Activated CD8-positive, alpha-beta memory T cell treated with anti-CD3 and anti-CD28 coated beads for 36 hours (primary cell): ENCODE data around the gene GRB2. TPM values are rescaled to one million over a fixed set of nuclear protein-coding genes. Genes with fewer than 3 reads are reported as not detected.

ENCODE experiments used
- CTCF ChIA-PET: fragments of 350-600 bp; sonication (Branson Sonifier 250); formaldehyde crosslinking; loops from one replicate; lab custom pipeline; 2021; ENCODE audit warnings: antibody characterized with exemption; lab: Charles Lee
- POLR2A ChIA-PET: fragments of 350-600 bp; sonication (Branson Sonifier 250); formaldehyde crosslinking; loops from one replicate; lab custom pipeline; 2021; ENCODE audit warnings: antibody characterized with exemption; lab: Charles Lee
- total RNA-seq, 2 experiments: library from RNA; stranded (reverse); gene quantifications; one replicate each; pipeline ENCODE4 v1.2.3, GENCODE V29; 2021

GRB2 gene
- total RNA-seq, 2 experiments from 2014 or later, result 181 to 182 TPM

GRCh38 chr17:75418531-75418930, 13.1 kb upstream of the GRB2 start:
- POLR2A ChIA-PET, result interaction anchor here (0.5 kb wide), 1 partner anchor 1780 kb away, joined by 3 read pairs; no protein-coding TSS in a partner anchor

GRCh38 chr17:75417054-75417580, 11.6 kb upstream of the GRB2 start:
- POLR2A ChIA-PET, result no interaction called here
- CTCF ChIA-PET, result no interaction called here

More at GRCh38 chr17:75418531-75418930, 13.1 kb upstream of the GRB2 start:
- CTCF ChIA-PET, result no interaction called here

GRCh38 chr17:75416006-75416405, 10.5 kb upstream of the GRB2 start:
- ChIA-PET POLR2A (no interaction called here), CTCF (interaction anchor here (0.7 to 1.3 kb wide), 3 partner anchors 9 to 41 kb away, joined by 3 to 4 read pairs (median 3); partner anchors contain the start of genes GRB2 and TMEM94)

- POLR2A ChIA-PET, result no interaction called here
Measured at GRCh38 chr17:75414488-75414887, 9.0 kb upstream of the GRB2 start.

GRCh38 chr17:75412455-75413317, 7.2 kb upstream of the GRB2 start:
- ChIA-PET CTCF (interaction anchor here (0.5 to 2.1 kb wide), 22 partner anchors 10 to 451 kb away, joined by 3 to 11 read pairs (median 4); partner anchors contain the start of genes ARMC7, MIF4GD, SLC25A19 and TMEM94), POLR2A (interaction anchor here (0.5 to 1.2 kb wide), 3 partner anchors 142 to 286 kb away, joined by 3 to 4 read pairs (median 3); partner anchors contain the start of gene MIF4GD)

More at GRCh38 chr17:75414488-75414887, 9.0 kb upstream of the GRB2 start:
- CTCF ChIA-PET, result interaction anchor here (1.1 kb wide), 1 partner anchor 300 kb away, joined by 4 read pairs; no protein-coding TSS in a partner anchor

- CTCF ChIA-PET, result interaction anchor here (0.7 to 2.1 kb wide), 12 partner anchors 66 to 450 kb away, joined by 3 to 11 read pairs (median 4); partner anchors contain the start of genes SLC25A19, TSEN54 and UNK
- POLR2A ChIA-PET, result interaction anchor here (0.5 to 0.7 kb wide), 4 partner anchors 10 to 234 kb away, joined by 3 to 9 read pairs (median 5); no protein-coding TSS in a partner anchor
Measured at GRCh38 chr17:75411328-75412067, 6.0 kb upstream of the GRB2 start.

GRCh38 chr17:75410141-75410540, 4.7 kb upstream of the GRB2 start:
- ChIA-PET POLR2A (interaction anchor here (0.6 to 0.7 kb wide), 2 partner anchors 93 to 150 kb away, joined by 3 read pairs; no protein-coding TSS in a partner anchor), CTCF (interaction anchor here (0.5 to 0.9 kb wide), 3 partner anchors 71 to 120 kb away, joined by 3 to 5 read pairs (median 4); no protein-coding TSS in a partner anchor)

- POLR2A ChIA-PET, result interaction anchor here (0.7 kb wide), 1 partner anchor 137 kb away, joined by 6 read pairs; no protein-coding TSS in a partner anchor
- CTCF ChIA-PET, result interaction anchor here (0.8 to 1.5 kb wide), 4 partner anchors 14 to 119 kb away, joined by 3 to 11 read pairs (median 3); partner anchors contain the start of gene SLC25A19
Measured at GRCh38 chr17:75407655-75408352, 2.3 kb upstream of the GRB2 start.

GRCh38 chr17:75406222-75406615, 741 bp upstream of the GRB2 start:
- POLR2A ChIA-PET, result interaction anchor here (0.6 to 3.2 kb wide), 9 partner anchors 13 to 144 kb away, joined by 3 to 22 read pairs (median 5); partner anchors contain the start of genes GGA3, MIF4GD, MRPS7 and SLC25A19
- CTCF ChIA-PET, result interaction anchor here (0.5 to 3.1 kb wide), 13 partner anchors 10 to 292 kb away, joined by 3 to 18 read pairs (median 4); partner anchors contain the start of genes MIF4GD and SLC25A19

GRCh38 chr17:75404731-75405364, 630 bp downstream of the GRB2 start:
- CTCF ChIA-PET, result interaction anchor here (0.6 to 3.1 kb wide), 9 partner anchors 25 to 291 kb away, joined by 3 to 18 read pairs (median 4); partner anchors contain the start of genes MIF4GD and SLC25A19
- POLR2A ChIA-PET, result interaction anchor here (0.8 to 3.2 kb wide), 3 partner anchors 8 to 143 kb away, joined by 4 to 22 read pairs (median 7); partner anchors contain the start of genes GGA3, MRPS7 and SLC25A19

GRCh38 chr17:75404223-75404730, 1.2 kb downstream of the GRB2 start:
- ChIA-PET POLR2A (interaction anchor here (1.8 to 3.2 kb wide), 2 partner anchors 115 to 142 kb away, joined by 7 to 22 read pairs; partner anchors contain the start of genes GGA3, MRPS7 and SLC25A19), CTCF (interaction anchor here (0.8 to 3.1 kb wide), 5 partner anchors 11 to 199 kb away, joined by 3 to 18 read pairs (median 3); partner anchors contain the start of genes MIF4GD, NUP85 and SLC25A19)

GRCh38 chr17:75403131-75403530, 2.3 kb downstream of the GRB2 start:
- ChIA-PET POLR2A (no interaction called here), CTCF (interaction anchor here (0.8 to 3.1 kb wide), 5 partner anchors 10 to 197 kb away, joined by 3 to 18 read pairs (median 3); partner anchors contain the start of genes NUP85 and SLC25A19)

- ChIA-PET CTCF (interaction anchor here (0.7 to 1.6 kb wide), 7 partner anchors 9 to 140 kb away, joined by 3 to 4 read pairs (median 3); partner anchors contain the start of gene SLC25A19), POLR2A (interaction anchor here (0.5 to 1.3 kb wide), 3 partner anchors 9 to 113 kb away, joined by 5 to 6 read pairs (median 6); partner anchors contain the start of gene SLC25A19)
Measured at GRCh38 chr17:75402026-75402425, 3.5 kb downstream of the GRB2 start.

GRCh38 chr17:75400326-75400939, 5.0 kb downstream of the GRB2 start:
- ChIA-PET POLR2A (interaction anchor here (0.6 kb wide), 1 partner anchor 21 kb away, joined by 3 read pairs; no protein-coding TSS in a partner anchor), CTCF (interaction anchor here (0.7 kb wide), 2 partner anchors 12 to 154 kb away, joined by 3 read pairs; no protein-coding TSS in a partner anchor)

GRCh38 chr17:75398279-75398678, 7.2 kb downstream of the GRB2 start:
- CTCF ChIA-PET, result no interaction called here

More at GRCh38 chr17:75398279-75398678, 7.2 kb downstream of the GRB2 start:
- POLR2A ChIA-PET, result no interaction called here
